ENCODE data around the gene BSPRY. TPM values are rescaled to one million over a fixed set of nuclear protein-coding genes. Genes with fewer than 3 reads are reported as not detected.

Gene BSPRY
- total RNA-seq, 1 donor from 2014 or later, result 0.58 TPM

DNA sequence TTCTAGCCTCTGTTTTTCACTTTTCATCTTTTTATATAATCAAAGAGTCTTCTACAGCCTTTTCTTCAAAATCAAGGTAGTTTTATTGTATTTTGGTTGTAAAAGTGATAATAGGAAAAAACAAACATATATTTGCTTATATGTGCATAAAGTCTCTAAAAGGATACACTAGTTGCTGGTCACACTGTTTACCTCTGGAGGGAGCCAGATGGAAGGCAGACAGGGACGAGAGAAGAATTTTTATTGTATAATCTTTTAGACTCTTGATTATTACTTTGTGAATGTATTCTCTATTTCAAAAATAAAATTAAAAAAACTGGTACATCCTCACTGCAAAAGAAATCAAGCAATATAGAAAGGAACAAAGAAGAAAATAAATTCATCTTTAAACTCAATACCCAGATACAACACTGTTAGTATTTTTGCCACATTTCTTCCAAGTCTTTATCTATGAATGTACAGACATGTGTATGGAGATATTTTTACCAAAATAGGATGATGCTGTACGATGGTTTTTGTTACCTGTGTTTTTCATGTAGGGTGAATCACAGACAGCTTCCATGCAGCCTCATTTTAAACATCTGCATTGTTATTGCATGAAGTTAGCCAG lies 40.0 kb upstream of the BSPRY start:
- no peaks in the 10 kb centered on the region for H3K4me1 ChIP-seq
- Mint-ChIP-seq H3K27ac (no peak overlapping the region), H3K4me1 (peaks cover 4% of the 10 kb centered on the region), H3K36me3 (no peaks in the 10 kb centered on the region), H3K9me3 (no peaks in the 10 kb centered on the region), H3K4me3 (no peak overlapping the region), H3K27me3 (ENCODE audit: insufficient read depth, low read depth) (no peaks in the 10 kb centered on the region)
- H3K4me2 ChIP-seq, result no peak overlapping the region
- no peaks in the 10 kb centered on the region for H3K9me3 ChIP-seq (ENCODE audit: low read depth)
- H3F3A ChIP-seq (ENCODE audit: low read depth), result no peaks in the 10 kb centered on the region
- no peak overlapping the region for H3K27ac ChIP-seq
- TF ChIP-seq, protein P1, sequence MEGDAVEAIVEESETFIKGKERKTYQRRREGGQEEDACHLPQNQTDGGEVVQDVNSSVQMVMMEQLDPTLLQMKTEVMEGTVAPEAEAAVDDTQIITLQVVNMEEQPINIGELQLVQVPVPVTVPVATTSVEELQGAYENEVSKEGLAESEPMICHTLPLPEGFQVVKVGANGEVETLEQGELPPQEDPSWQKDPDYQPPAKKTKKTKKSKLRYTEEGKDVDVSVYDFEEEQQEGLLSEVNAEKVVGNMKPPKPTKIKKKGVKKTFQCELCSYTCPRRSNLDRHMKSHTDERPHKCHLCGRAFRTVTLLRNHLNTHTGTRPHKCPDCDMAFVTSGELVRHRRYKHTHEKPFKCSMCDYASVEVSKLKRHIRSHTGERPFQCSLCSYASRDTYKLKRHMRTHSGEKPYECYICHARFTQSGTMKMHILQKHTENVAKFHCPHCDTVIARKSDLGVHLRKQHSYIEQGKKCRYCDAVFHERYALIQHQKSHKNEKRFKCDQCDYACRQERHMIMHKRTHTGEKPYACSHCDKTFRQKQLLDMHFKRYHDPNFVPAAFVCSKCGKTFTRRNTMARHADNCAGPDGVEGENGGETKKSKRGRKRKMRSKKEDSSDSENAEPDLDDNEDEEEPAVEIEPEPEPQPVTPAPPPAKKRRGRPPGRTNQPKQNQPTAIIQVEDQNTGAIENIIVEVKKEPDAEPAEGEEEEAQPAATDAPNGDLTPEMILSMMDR (IDR thresholded peaks at IDR 0.05), result peak; percentile 73
- no peak for TF ChIP-seq EZH2phosphoT487 (IDR thresholded peaks at IDR 0.05)
- H4K20me1 ChIP-seq (ENCODE audit: low read depth), result no peaks in the 10 kb centered on the region
- no peak overlapping the region for H2AFZ ChIP-seq (replicated peaks)
- no peaks in the 10 kb centered on the region for H3K36me3 ChIP-seq
- H3K27me3 ChIP-seq, result no peaks in the 10 kb centered on the region
- no peaks in the 10 kb centered on the region for H3K79me2 ChIP-seq (ENCODE audit: low read depth)
- no peak overlapping the region for H3K4me3 ChIP-seq
- no peak overlapping the region for H3K9ac ChIP-seq
- peak; percentile 47 for DNase-seq (ENCODE audit: low spot score)

GRCh38 chr9:113310538-113310937 lies 38.8 kb upstream of the BSPRY start:
- H4K20me1 ChIP-seq (ENCODE audit: low read depth), result no peaks in the 10 kb centered on the region
- Mint-ChIP-seq H3K4me3 (no peak overlapping the region), H3K9me3 (no peaks in the 10 kb centered on the region), H3K27ac (no peak overlapping the region), H3K4me1 (peaks cover 4% of the 10 kb centered on the region), H3K27me3 (ENCODE audit: insufficient read depth, low read depth) (no peaks in the 10 kb centered on the region), H3K36me3 (no peaks in the 10 kb centered on the region)
- no peak overlapping the region for H3K4me3 ChIP-seq
- no peak overlapping the region for H3K27ac ChIP-seq
- TF ChIP-seq EZH2 (IDR thresholded peaks at IDR 0.05) (no peak), EZH2phosphoT487 (IDR thresholded peaks at IDR 0.05) (no peak)
- TF ChIP-seq, protein P1 (IDR thresholded peaks at IDR 0.05), result no peak
- no peaks in the 10 kb centered on the region for H3K27me3 ChIP-seq
- H3K79me2 ChIP-seq (ENCODE audit: low read depth), result no peaks in the 10 kb centered on the region
- no peaks in the 10 kb centered on the region for H3F3A ChIP-seq (ENCODE audit: low read depth)
- no peak overlapping the region for H3K9ac ChIP-seq
- no peaks in the 10 kb centered on the region for H3K4me1 ChIP-seq
- no peak overlapping the region for H2AFZ ChIP-seq (replicated peaks)
- H3K9me3 ChIP-seq (ENCODE audit: low read depth), result no peaks in the 10 kb centered on the region
- no peaks in the 10 kb centered on the region for H3K36me3 ChIP-seq
- H3K4me2 ChIP-seq, result no peak overlapping the region
- DNase-seq (ENCODE audit: low spot score), result no peak

DNA sequence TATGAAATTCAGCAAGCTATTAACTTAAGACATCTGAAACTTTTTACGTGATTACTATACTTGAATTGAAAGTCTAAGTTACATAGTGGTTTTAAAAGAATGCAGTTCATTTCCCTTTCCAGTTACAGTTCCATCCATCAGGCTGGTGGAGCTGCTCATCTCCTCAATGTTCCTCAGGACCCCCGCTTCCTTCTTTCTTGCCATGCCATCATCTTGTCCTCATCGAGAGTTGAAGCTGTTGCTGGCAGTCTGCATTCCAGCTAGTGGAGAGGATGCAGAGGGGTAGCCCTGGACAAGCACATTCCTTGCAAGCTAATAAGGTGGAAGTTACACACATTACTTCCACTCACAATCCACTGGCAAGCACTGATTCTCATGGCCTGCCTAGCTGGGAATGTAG lies 37.4 kb upstream of the BSPRY start:
- Histone ChIP-seq H3F3A (ENCODE audit: low read depth) (no peaks in the 10 kb centered on the region), H3K4me1 (no peaks in the 10 kb centered on the region), H4K20me1 (ENCODE audit: low read depth) (no peaks in the 10 kb centered on the region), H3K79me2 (ENCODE audit: low read depth) (no peaks in the 10 kb centered on the region), H3K4me3 (no peak overlapping the region), H3K36me3 (no peaks in the 10 kb centered on the region), H3K27ac (no peak overlapping the region), H3K9ac (no peak overlapping the region), H3K4me2 (no peak overlapping the region), H3K27me3 (no peaks in the 10 kb centered on the region), H2AFZ (replicated peaks) (no peak overlapping the region), H3K9me3 (ENCODE audit: low read depth) (no peaks in the 10 kb centered on the region)
- no peaks in the 10 kb centered on the region for H3K9me3 Mint-ChIP-seq
- no peak overlapping the region for H3K27ac Mint-ChIP-seq
- TF ChIP-seq EZH2 (IDR thresholded peaks at IDR 0.05) (no peak), EZH2phosphoT487 (IDR thresholded peaks at IDR 0.05) (no peak)
- TF ChIP-seq, protein P1 (IDR thresholded peaks at IDR 0.05), result no peak
- H3K4me1 Mint-ChIP-seq, result peaks cover 13% of the 10 kb centered on the region
- H3K36me3 Mint-ChIP-seq, result peaks cover 3% of the 10 kb centered on the region
- no peaks in the 10 kb centered on the region for H3K27me3 Mint-ChIP-seq (ENCODE audit: insufficient read depth, low read depth)
- no peak for DNase-seq (ENCODE audit: low spot score)
- no peak overlapping the region for H3K4me3 Mint-ChIP-seq

Measured in neural progenitor cell (in vitro differentiated cells).